GM12878 (cell line): ENCODE data around the gene CTSC. TPM values are rescaled to one million over a fixed set of nuclear protein-coding genes. Genes with fewer than 3 reads are reported as not detected.

Experiments used
- BCL11A ChIP-seq: IDR thresholded peaks from 2 replicates; pipeline ENCODE4 v1.6.1; 2011; ENCODE audit warnings: low read depth, low read length
- EGR1 ChIP-seq, 2 experiments: IDR thresholded peaks; 1 replicate in 1 of 2; 2 replicates in 1 of 2; pipeline ENCODE4 v1.6.1; 2011 to 2012; ENCODE audit warnings: low read depth in 2 of 2, low read length in 2 of 2, borderline replicate concordance in 1 of 2, mild to moderate bottlenecking in 1 of 2, moderate library complexity in 1 of 2
- ETV6 ChIP-seq, 2 experiments: fragments of 450-650 bp in 1 of 2; IDR thresholded peaks in 1 of 2; conservative IDR thresholded peaks in 1 of 2; 2 replicates each; pipeline ENCODE4 v1.6.1; 2014; ENCODE audit warnings: antibody characterized with exemption in 1 of 2, borderline replicate concordance in 1 of 2, low read depth in 1 of 2, mild to moderate bottlenecking in 1 of 2, moderate library complexity in 1 of 2
- EZH2 ChIP-seq: IDR thresholded peaks from 2 replicates; pipeline ENCODE4 v1.6.1; 2012; ENCODE audit warnings: low read depth, mild to moderate bottlenecking, control low read depth, inconsistent platforms, low read length, borderline replicate concordance; ENCODE audit not compliant: control insufficient read depth
- GATAD2B ChIP-seq: fragments of 450-650 bp; conservative IDR thresholded peaks from 2 replicates; pipeline ENCODE4 v1.6.1; 2017; ENCODE audit warnings: low read depth, mild to moderate bottlenecking, moderate library complexity
- MEF2A ChIP-seq: IDR thresholded peaks from 2 replicates; pipeline ENCODE4 v1.6.1; 2011; ENCODE audit warnings: low read depth, mild to moderate bottlenecking, low read length, moderate library complexity; ENCODE audit not compliant: insufficient read depth
- MXI1 ChIP-seq: fragments of 150-350 bp; IDR thresholded peaks from 2 replicates; pipeline ENCODE4 v1.6.1; 2011; ENCODE audit warnings: low read depth, mild to moderate bottlenecking, inconsistent platforms, low read length, improper control_type of control experiment
- NR2C1 ChIP-seq: fragments of 450-650 bp; IDR thresholded peaks from 2 replicates; pipeline ENCODE4 v1.6.1; 2017; ENCODE audit warnings: antibody characterized with exemption, mild to moderate bottlenecking, moderate library complexity
- POLR2AphosphoS5 ChIP-seq: IDR thresholded peaks from 2 replicates; pipeline ENCODE4 v1.6.1; 2011; ENCODE audit warnings: mild to moderate bottlenecking, low read length, inconsistent platforms
- SIN3A ChIP-seq: IDR thresholded peaks from 2 replicates; pipeline ENCODE4 v1.6.1; 2012; ENCODE audit warnings: low read depth, low read length, improper control_type of control experiment
- SMAD1 ChIP-seq: fragments of 450-650 bp; IDR thresholded peaks from 2 replicates; pipeline ENCODE4 v1.6.1; 2018; ENCODE audit warnings: mild to moderate bottlenecking, low read depth; ENCODE audit not compliant: partially characterized antibody
- SUZ12 ChIP-seq: fragments of 200-600 bp; sonication (generic); IDR thresholded peaks from one replicate; pipeline ENCODE4 v1.6.1; 2018; ENCODE audit warnings: antibody characterized with exemption, mild to moderate bottlenecking; ENCODE audit not compliant: unreplicated experiment
- TBL1XR1 ChIP-seq: IDR thresholded peaks from 2 replicates; pipeline ENCODE4 v1.6.1; 2012; ENCODE audit warnings: low read depth, low read length, improper control_type of control experiment
- ZBED1 ChIP-seq: IDR thresholded peaks from 2 replicates; pipeline ENCODE4 v1.6.1; 2016; ENCODE audit warnings: borderline replicate concordance
- polyA plus RNA-seq, 11 experiments: library from polyadenylated mRNA; depleted of rRNA in 4 of 11; unstranded in 6 of 11; stranded (reverse) in 5 of 11; fragments of >200 nt; fragmentation: Nextera tagmentation in 4 of 11; fragmentation: Illumina TruSeq in 1 of 11; extraction: Ambion mirVana in 4 of 11; extraction: Trizol in 1 of 11; gene quantifications; 1 replicate in 1 of 11; 2 replicates in 10 of 11; pipeline versions ENCODE4 v1.2.1 to v1.2.3, GENCODE V29; 2011 to 2016; ENCODE audit warnings: inconsistent platforms in 2 of 11, missing spikeins in 2 of 11, low read depth in 1 of 11
- total RNA-seq, 4 experiments: library from RNA; depleted of rRNA in 3 of 4; stranded (reverse); fragments of >200 nt in 3 of 4; fragmentation: Illumina TruSeq in 1 of 4; extraction: Trizol in 1 of 4; gene quantifications; 2 replicates each; pipeline versions ENCODE4 v1.2.1 to v1.2.3, GENCODE V29; 2013 to 2021
- TF ChIP-seq, protein P1 (sequence below): fragments of 450-650 bp; IDR thresholded peaks from 2 replicates; pipeline ENCODE4 v1.6.1; 2017; ENCODE audit warnings: mild to moderate bottlenecking, moderate library complexity

Gene CTSC
- total and polyA plus RNA-seq, 10 of the 15 experiments (the other 5 are each of a cell fraction or from before 2014, with no cell fraction given) = 289 to 1,123 (median 430) TPM

DNA sequence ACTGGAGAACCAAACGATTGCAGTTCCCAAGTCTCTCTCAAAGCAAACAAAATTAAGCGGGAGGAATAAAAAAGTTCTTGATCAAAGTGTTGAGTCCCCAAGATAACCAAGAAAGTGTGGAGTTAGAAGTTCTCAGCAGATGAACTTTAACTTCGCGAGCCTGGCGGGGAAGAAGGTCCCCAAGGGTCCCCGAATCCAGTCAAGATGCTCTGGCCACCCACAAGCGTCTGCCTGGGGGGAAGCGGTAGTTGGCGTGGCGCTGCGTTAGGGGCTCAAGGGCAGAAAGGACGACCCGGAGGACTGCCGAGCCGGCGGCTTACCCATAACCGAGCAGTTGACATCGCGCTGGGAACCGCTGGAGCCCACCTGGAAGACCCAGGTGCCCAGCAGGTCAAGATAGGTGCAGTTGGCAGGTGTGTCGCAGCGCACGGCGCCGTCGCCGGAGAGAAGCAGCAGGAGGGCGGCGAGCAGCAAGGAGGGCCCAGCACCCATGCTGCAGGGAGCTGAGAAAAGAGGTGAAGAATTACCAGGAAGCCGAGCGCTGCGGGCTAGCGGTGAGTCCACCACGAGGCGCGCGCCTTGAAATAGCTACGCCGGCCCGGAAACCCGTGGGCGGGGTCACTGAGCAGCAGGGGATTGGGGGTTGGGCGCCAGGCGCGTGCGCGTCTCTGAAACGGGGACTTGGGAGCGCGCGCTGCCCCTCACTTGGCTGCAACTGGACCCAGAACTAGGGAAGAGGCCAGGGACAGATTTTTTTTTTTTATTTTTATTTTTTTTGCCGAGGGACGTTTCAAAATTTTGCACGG lies at the start of gene CTSC (continued):
- TF ChIP-seq ETV6 (conservative IDR thresholded peaks at IDR 0.05 in 1 of 2, IDR thresholded peaks at IDR 0.05 in 1 of 2; ENCODE audit: borderline replicate concordance in 1 of 2, low read depth in 1 of 2) = peak in 1 of 2 experiments; percentile 74; a peak in 1 of 4 replicates
- no peak for TF ChIP-seq SUZ12
- peak; percentile 88; the same call in 1 of the 2 replicates for TF ChIP-seq ZBED1
- TF ChIP-seq MEF2A = peak; percentile 85
- no peak for TF ChIP-seq SMAD1
- TF ChIP-seq NR2C1 = no peak
- TF ChIP-seq MXI1 = peak; percentile 93
- peak; percentile 97 for TF ChIP-seq GATAD2B
- TF ChIP-seq, protein P1, sequence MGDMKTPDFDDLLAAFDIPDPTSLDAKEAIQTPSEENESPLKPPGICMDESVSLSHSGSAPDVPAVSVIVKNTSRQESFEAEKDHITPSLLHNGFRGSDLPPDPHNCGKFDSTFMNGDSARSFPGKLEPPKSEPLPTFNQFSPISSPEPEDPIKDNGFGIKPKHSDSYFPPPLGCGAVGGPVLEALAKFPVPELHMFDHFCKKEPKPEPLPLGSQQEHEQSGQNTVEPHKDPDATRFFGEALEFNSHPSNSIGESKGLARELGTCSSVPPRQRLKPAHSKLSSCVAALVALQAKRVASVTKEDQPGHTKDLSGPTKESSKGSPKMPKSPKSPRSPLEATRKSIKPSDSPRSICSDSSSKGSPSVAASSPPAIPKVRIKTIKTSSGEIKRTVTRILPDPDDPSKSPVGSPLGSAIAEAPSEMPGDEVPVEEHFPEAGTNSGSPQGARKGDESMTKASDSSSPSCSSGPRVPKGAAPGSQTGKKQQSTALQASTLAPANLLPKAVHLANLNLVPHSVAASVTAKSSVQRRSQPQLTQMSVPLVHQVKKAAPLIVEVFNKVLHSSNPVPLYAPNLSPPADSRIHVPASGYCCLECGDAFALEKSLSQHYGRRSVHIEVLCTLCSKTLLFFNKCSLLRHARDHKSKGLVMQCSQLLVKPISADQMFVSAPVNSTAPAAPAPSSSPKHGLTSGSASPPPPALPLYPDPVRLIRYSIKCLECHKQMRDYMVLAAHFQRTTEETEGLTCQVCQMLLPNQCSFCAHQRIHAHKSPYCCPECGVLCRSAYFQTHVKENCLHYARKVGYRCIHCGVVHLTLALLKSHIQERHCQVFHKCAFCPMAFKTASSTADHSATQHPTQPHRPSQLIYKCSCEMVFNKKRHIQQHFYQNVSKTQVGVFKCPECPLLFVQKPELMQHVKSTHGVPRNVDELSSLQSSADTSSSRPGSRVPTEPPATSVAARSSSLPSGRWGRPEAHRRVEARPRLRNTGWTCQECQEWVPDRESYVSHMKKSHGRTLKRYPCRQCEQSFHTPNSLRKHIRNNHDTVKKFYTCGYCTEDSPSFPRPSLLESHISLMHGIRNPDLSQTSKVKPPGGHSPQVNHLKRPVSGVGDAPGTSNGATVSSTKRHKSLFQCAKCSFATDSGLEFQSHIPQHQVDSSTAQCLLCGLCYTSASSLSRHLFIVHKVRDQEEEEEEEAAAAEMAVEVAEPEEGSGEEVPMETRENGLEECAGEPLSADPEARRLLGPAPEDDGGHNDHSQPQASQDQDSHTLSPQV = no peak
- TF ChIP-seq BCL11A = peak; percentile 10; the same call in 1 of the 2 replicates
- peak; percentile 45; the same call in 1 of the 2 replicates for TF ChIP-seq TBL1XR1
- TF ChIP-seq EZH2 = no peak
- peak; percentile 97 for TF ChIP-seq POLR2AphosphoS5
- no peak for TF ChIP-seq SIN3A
- peak in 1 of 2 experiments; percentile 90; a peak in 2 of 3 replicates for TF ChIP-seq EGR1 (IDR thresholded peaks at IDR 0.05; ENCODE audit: borderline replicate concordance in 1 of 2, low read depth in 2 of 2, low read length in 2 of 2)
